Adrenal gland (tissue), 5 donors: ENCODE data around the gene SCFD2.

Source experiments
- CTCF ChIP-seq, 6 experiments: fragments of 450-650 bp in 4 of 6; fragments of 200-600 bp in 2 of 6; sonication (generic) in 1 of 6; IDR thresholded peaks; 1 replicate in 5 of 6; 2 replicates in 1 of 6; pipeline versions ENCODE4 v1.5.1 to v1.8.0; 2016 to 2021; ENCODE audit warnings: antibody characterized with exemption in 6 of 6, mild to moderate bottlenecking in 2 of 6, moderate library complexity in 1 of 6
- POLR2A ChIP-seq, 2 donors: fragments of 450-650 bp; IDR thresholded peaks; one replicate each; pipeline ENCODE4 v1.6.1; 2017; ENCODE audit warnings: antibody characterized with exemption in 2 of 2, mild to moderate bottlenecking in 2 of 2, moderate library complexity in 1 of 2
- donor health status: DM: no; HTN: no; CAD: no.

- TF ChIP-seq CTCF (IDR thresholded peaks at IDR 0.05), result no peak
- TF ChIP-seq POLR2A (IDR thresholded peaks at IDR 0.05), result no peak
These were observed 339.6 kb downstream of the SCFD2 start for GRCh38 chr4:53026233-53026632.
